Measurements from ENCODE around the gene COG8.

DNA sequence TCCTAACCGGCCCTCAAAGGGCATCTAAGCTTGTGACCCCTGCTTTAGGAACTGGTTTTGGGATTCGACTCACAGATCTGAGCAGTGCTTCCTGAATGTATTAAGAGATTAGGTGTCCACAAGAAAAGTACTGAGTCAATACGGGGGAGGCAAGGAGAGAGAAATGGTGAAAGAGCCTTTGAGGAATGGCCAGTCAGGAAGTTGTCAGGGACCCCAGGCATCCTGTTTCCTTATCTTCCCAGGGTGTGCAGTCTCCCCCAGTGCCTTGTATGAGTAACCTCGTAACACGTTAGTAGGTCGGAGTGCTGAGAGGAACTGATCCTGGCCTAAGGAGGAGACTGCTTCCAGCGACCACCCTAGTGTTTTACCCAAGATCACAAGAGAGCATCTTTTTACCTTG lies 28.6 kb upstream of the COG8 start:
- TF ChIP-seq EZH2 (IDR thresholded peaks at IDR 0.05; ENCODE audit: borderline replicate concordance, control insufficient read depth, low read depth, low read length) (no peak), TAF1 (IDR thresholded peaks at IDR 0.05; ENCODE audit: borderline replicate concordance, low read depth, low read length) (no peak), SUZ12 (IDR thresholded peaks at IDR 0.05; ENCODE audit: unreplicated experiment) (no peak), NRF1 (conservative IDR thresholded peaks at IDR 0.05; ENCODE audit: low read depth, low read length) (no peak), SIX5 (IDR thresholded peaks at IDR 0.05; ENCODE audit: low read depth, low read length, severe bottlenecking) (no peak)
- TF ChIP-seq, protein P1, sequence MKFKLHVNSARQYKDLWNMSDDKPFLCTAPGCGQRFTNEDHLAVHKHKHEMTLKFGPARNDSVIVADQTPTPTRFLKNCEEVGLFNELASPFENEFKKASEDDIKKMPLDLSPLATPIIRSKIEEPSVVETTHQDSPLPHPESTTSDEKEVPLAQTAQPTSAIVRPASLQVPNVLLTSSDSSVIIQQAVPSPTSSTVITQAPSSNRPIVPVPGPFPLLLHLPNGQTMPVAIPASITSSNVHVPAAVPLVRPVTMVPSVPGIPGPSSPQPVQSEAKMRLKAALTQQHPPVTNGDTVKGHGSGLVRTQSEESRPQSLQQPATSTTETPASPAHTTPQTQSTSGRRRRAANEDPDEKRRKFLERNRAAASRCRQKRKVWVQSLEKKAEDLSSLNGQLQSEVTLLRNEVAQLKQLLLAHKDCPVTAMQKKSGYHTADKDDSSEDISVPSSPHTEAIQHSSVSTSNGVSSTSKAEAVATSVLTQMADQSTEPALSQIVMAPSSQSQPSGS (IDR thresholded peaks at IDR 0.05; ENCODE audit: low read length), result no peak
- TF ChIP-seq, protein P2, sequence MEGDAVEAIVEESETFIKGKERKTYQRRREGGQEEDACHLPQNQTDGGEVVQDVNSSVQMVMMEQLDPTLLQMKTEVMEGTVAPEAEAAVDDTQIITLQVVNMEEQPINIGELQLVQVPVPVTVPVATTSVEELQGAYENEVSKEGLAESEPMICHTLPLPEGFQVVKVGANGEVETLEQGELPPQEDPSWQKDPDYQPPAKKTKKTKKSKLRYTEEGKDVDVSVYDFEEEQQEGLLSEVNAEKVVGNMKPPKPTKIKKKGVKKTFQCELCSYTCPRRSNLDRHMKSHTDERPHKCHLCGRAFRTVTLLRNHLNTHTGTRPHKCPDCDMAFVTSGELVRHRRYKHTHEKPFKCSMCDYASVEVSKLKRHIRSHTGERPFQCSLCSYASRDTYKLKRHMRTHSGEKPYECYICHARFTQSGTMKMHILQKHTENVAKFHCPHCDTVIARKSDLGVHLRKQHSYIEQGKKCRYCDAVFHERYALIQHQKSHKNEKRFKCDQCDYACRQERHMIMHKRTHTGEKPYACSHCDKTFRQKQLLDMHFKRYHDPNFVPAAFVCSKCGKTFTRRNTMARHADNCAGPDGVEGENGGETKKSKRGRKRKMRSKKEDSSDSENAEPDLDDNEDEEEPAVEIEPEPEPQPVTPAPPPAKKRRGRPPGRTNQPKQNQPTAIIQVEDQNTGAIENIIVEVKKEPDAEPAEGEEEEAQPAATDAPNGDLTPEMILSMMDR (IDR thresholded peaks at IDR 0.05 in 2 of 3, conservative IDR thresholded peaks at IDR 0.05 in 1 of 3; ENCODE audit: control insufficient read depth in 2 of 3, extremely low read depth in 1 of 3, insufficient read depth in 1 of 3, low read depth in 3 of 3, low read length in 3 of 3), result no peak
- TF ChIP-seq, protein P3, sequence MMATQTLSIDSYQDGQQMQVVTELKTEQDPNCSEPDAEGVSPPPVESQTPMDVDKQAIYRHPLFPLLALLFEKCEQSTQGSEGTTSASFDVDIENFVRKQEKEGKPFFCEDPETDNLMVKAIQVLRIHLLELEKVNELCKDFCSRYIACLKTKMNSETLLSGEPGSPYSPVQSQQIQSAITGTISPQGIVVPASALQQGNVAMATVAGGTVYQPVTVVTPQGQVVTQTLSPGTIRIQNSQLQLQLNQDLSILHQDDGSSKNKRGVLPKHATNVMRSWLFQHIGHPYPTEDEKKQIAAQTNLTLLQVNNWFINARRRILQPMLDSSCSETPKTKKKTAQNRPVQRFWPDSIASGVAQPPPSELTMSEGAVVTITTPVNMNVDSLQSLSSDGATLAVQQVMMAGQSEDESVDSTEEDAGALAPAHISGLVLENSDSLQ (IDR thresholded peaks at IDR 0.05), result no peak
- TF ChIP-seq, protein P4, sequence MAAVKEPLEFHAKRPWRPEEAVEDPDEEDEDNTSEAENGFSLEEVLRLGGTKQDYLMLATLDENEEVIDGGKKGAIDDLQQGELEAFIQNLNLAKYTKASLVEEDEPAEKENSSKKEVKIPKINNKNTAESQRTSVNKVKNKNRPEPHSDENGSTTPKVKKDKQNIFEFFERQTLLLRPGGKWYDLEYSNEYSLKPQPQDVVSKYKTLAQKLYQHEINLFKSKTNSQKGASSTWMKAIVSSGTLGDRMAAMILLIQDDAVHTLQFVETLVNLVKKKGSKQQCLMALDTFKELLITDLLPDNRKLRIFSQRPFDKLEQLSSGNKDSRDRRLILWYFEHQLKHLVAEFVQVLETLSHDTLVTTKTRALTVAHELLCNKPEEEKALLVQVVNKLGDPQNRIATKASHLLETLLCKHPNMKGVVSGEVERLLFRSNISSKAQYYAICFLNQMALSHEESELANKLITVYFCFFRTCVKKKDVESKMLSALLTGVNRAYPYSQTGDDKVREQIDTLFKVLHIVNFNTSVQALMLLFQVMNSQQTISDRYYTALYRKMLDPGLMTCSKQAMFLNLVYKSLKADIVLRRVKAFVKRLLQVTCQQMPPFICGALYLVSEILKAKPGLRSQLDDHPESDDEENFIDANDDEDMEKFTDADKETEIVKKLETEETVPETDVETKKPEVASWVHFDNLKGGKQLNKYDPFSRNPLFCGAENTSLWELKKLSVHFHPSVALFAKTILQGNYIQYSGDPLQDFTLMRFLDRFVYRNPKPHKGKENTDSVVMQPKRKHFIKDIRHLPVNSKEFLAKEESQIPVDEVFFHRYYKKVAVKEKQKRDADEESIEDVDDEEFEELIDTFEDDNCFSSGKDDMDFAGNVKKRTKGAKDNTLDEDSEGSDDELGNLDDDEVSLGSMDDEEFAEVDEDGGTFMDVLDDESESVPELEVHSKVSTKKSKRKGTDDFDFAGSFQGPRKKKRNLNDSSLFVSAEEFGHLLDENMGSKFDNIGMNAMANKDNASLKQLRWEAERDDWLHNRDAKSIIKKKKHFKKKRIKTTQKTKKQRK (IDR thresholded peaks at IDR 0.05; ENCODE audit: low read depth, low read length), result no peak
